ENCODE results near the gene TEX52.
"Not testable (repeated sequence)": the region's sequence is repeated elsewhere in the genome, so short reads cannot be mapped to it uniquely, and the experiment has no call there.

TEX52 gene

GRCh38 chr12:2877953-2878732, 21.3 kb upstream of the TEX52 start:
- Mint-ChIP-seq H3K9me3 (no peaks in the 10 kb centered on the region), H3K36me3 (peaks cover 77% of the 10 kb centered on the region), H3K4me1 (peaks cover 39% of the 10 kb centered on the region), H3K4me3 (peak overlapping the region; percentile 83), H3K27ac (peak overlapping the region; percentile 98)
- no peak for DNase-seq (ENCODE audit: low spot score in 2 of 2)
- ATAC-seq: no peak

- DNase-seq (ENCODE audit: low spot score in 2 of 2) (peak; percentile 87 to 95), ATAC-seq (peak; percentile 87)
- peaks cover 86% of the 10 kb centered on the region for H3K36me3 Mint-ChIP-seq
- H3K27ac Mint-ChIP-seq: peak within 1 kb of the TSS; percentile 98
- H3K4me1 Mint-ChIP-seq: peaks cover 37% of the 10 kb centered on the region
- peak within 1 kb of the TSS; percentile 83 for H3K4me3 Mint-ChIP-seq
- H3K9me3 Mint-ChIP-seq: no peaks in the 10 kb centered on the region
These were observed 20.5 kb upstream of the TEX52 start, which contains the start of the genes FOXM1 and RHNO1 for GRCh38 chr12:2877047-2877952. Gene FOXM1 (minus strand): TSS chr12:2877174. CDS start chr12:2874478, 2,696 bp downstream. Gene RHNO1 (plus strand): TSS chr12:2877223. CDS start chr12:2885367, 8,144 bp downstream.

- Mint-ChIP-seq H3K27ac (peak overlapping the region; percentile 98), H3K36me3 (peaks cover 90% of the 10 kb centered on the region), H3K4me3 (peak overlapping the region; percentile 83), H3K4me1 (peaks cover 30% of the 10 kb centered on the region), H3K9me3 (no peaks in the 10 kb centered on the region)
- peak in 1 of 2 donors; percentile 74 for DNase-seq (ENCODE audit: low spot score in 2 of 2)
- ATAC-seq: peak; percentile 73
These were observed 19.7 kb upstream of the TEX52 start for GRCh38 chr12:2876431-2877046.

GRCh38 chr12:2868986-2869632, 12.3 kb upstream of the TEX52 start:
- H3K4me3 Mint-ChIP-seq; DNase-seq (ENCODE audit: low spot score in 2 of 2); H3K9me3 Mint-ChIP-seq; ATAC-seq: not testable (repeated sequence)
- H3K27ac Mint-ChIP-seq: peak overlapping the region; percentile 88
- peaks cover 17% of the 10 kb centered on the region for H3K4me1 Mint-ChIP-seq
- peaks cover 100% of the 10 kb centered on the region for H3K36me3 Mint-ChIP-seq

GRCh38 chr12:2864198-2864597, 7.4 kb upstream of the TEX52 start:
- Mint-ChIP-seq H3K9me3 (no peaks in the 10 kb centered on the region), H3K4me1 (peaks cover 17% of the 10 kb centered on the region), H3K4me3 (no peak overlapping the region), H3K27ac (peak overlapping the region; percentile 78), H3K36me3 (peaks cover 100% of the 10 kb centered on the region)
- DNase-seq (ENCODE audit: low spot score in 2 of 2): no peak
- no peak for ATAC-seq

GRCh38 chr12:2863402-2863801, 6.6 kb upstream of the TEX52 start:
- H3K36me3 Mint-ChIP-seq: peaks cover 100% of the 10 kb centered on the region
- ATAC-seq; DNase-seq (ENCODE audit: low spot score in 2 of 2); H3K4me3 Mint-ChIP-seq; H3K9me3 Mint-ChIP-seq: not testable (repeated sequence)
- peak overlapping the region; percentile 78 for H3K27ac Mint-ChIP-seq
- H3K4me1 Mint-ChIP-seq: peaks cover 13% of the 10 kb centered on the region

GRCh38 chr12:2862876-2863275, 6.0 kb upstream of the TEX52 start:
- Mint-ChIP-seq H3K27ac (no peak overlapping the region), H3K9me3 (no peaks in the 10 kb centered on the region), H3K4me1 (peaks cover 8% of the 10 kb centered on the region), H3K4me3 (no peak overlapping the region), H3K36me3 (peaks cover 100% of the 10 kb centered on the region)
- DNase-seq (ENCODE audit: low spot score in 2 of 2): no peak
- ATAC-seq: no peak

GRCh38 chr12:2860170-2860569, 3.3 kb upstream of the TEX52 start:
- DNase-seq (ENCODE audit: low spot score in 2 of 2) (no peak), ATAC-seq (no peak)
- H3K4me3 Mint-ChIP-seq: no peak overlapping the region
- H3K27ac Mint-ChIP-seq: no peak overlapping the region
- no peaks in the 10 kb centered on the region for H3K4me1 Mint-ChIP-seq
- no peaks in the 10 kb centered on the region for H3K9me3 Mint-ChIP-seq
- H3K36me3 Mint-ChIP-seq: peaks cover 72% of the 10 kb centered on the region

- DNase-seq (ENCODE audit: low spot score in 2 of 2): no peak
- Mint-ChIP-seq H3K36me3 (peaks cover 61% of the 10 kb centered on the region), H3K27ac (peak overlapping the region; percentile 74), H3K9me3 (no peaks in the 10 kb centered on the region), H3K4me3 (no peak overlapping the region), H3K4me1 (no peaks in the 10 kb centered on the region)
- ATAC-seq: no peak
These were observed 2.1 kb upstream of the TEX52 start for GRCh38 chr12:2858944-2859421.

GRCh38 chr12:2858334-2858733, 1.5 kb upstream of the TEX52 start:
- no peaks in the 10 kb centered on the region for H3K4me1 Mint-ChIP-seq
- peaks cover 54% of the 10 kb centered on the region for H3K36me3 Mint-ChIP-seq
- H3K4me3 Mint-ChIP-seq: no peak overlapping the region
- ATAC-seq (no peak), DNase-seq (ENCODE audit: low spot score in 2 of 2) (no peak)
- H3K27ac Mint-ChIP-seq: peak overlapping the region; percentile 74
- H3K9me3 Mint-ChIP-seq: no peaks in the 10 kb centered on the region

GRCh38 chr12:2857576-2857975, 737 bp upstream of the TEX52 start:
- Mint-ChIP-seq H3K4me3 (no peak overlapping the region), H3K36me3 (peaks cover 51% of the 10 kb centered on the region), H3K27ac (no peak overlapping the region), H3K4me1 (no peaks in the 10 kb centered on the region), H3K9me3 (no peaks in the 10 kb centered on the region)
- ATAC-seq: no peak
- no peak for DNase-seq (ENCODE audit: low spot score in 2 of 2)

GRCh38 chr12:2856051-2856450, 788 bp downstream of the TEX52 start:
- ATAC-seq: peak; percentile 48
- H3K4me3 Mint-ChIP-seq: no peak overlapping the region
- H3K27ac Mint-ChIP-seq: peak overlapping the region; percentile 9
- DNase-seq (ENCODE audit: low spot score in 2 of 2): no peak
- H3K9me3 Mint-ChIP-seq: no peaks in the 10 kb centered on the region
- peaks cover 46% of the 10 kb centered on the region for H3K36me3 Mint-ChIP-seq
- H3K4me1 Mint-ChIP-seq: no peaks in the 10 kb centered on the region

GRCh38 chr12:2855546-2855945, 1.3 kb downstream of the TEX52 start:
- Mint-ChIP-seq H3K36me3 (peaks cover 41% of the 10 kb centered on the region), H3K4me3 (no peak overlapping the region), H3K9me3 (no peaks in the 10 kb centered on the region), H3K4me1 (no peaks in the 10 kb centered on the region), H3K27ac (peak overlapping the region; percentile 9)
- ATAC-seq (no peak), DNase-seq (ENCODE audit: low spot score in 2 of 2) (no peak)

GRCh38 chr12:2854669-2855453, 2.0 kb downstream of the TEX52 start:
- Mint-ChIP-seq H3K4me1 (no peaks in the 10 kb centered on the region), H3K36me3 (peaks cover 34% of the 10 kb centered on the region), H3K4me3 (no peak overlapping the region), H3K27ac (no peak overlapping the region), H3K9me3 (no peaks in the 10 kb centered on the region)
- no peak for ATAC-seq
- DNase-seq (ENCODE audit: low spot score in 2 of 2): no peak

Data from stimulated activated effector memory CD8-positive, alpha-beta T cell treated with anti-CD3 and anti-CD28 coated beads, Interleukin-12 subunit alpha, Interleukin-12 subunit beta, amount 100 ng/mL, for 72 hours (primary cell).